GM18520 (cell line): ENCODE measurements around the gene DGUOK.
"Not testable (repeated sequence)": the region's sequence is repeated elsewhere in the genome, so short reads cannot be mapped to it uniquely, and the experiment has no call there.

Experiments used
- ATAC-seq: cut with Tn5 transposase; IDR thresholded peaks from one replicate; pipeline ENCODE4 v1.9.1; 2021; ENCODE audit not compliant: unreplicated experiment

The DGUOK gene

GRCh38 chr2:73920577-73921545 lies 5.8 kb upstream of the DGUOK start:
- ATAC-seq = no peak

- ATAC-seq = no peak
Measured at GRCh38 chr2:73921581-73921980, 5.1 kb upstream of the DGUOK start.

- ATAC-seq = no peak
Measured at GRCh38 chr2:73922681-73923080, 4.0 kb upstream of the DGUOK start.

- ATAC-seq = no peak
Measured at GRCh38 chr2:73925033-73925704, 1.5 kb upstream of the DGUOK start.

- no peak for ATAC-seq
Measured at GRCh38 chr2:73925853-73926492, 707 bp upstream of the DGUOK start.

GRCh38 chr2:73927344-73927743 lies 664 bp downstream of the DGUOK start:
- no peak for ATAC-seq

- no peak for ATAC-seq
Measured at GRCh38 chr2:73928963-73929347, 2.3 kb downstream of the DGUOK start.

GRCh38 chr2:73930386-73930785 lies 3.7 kb downstream of the DGUOK start:
- no peak for ATAC-seq

GRCh38 chr2:73931531-73932500 lies 5.1 kb downstream of the DGUOK start:
- no peak for ATAC-seq

GRCh38 chr2:73933194-73933593 lies 6.5 kb downstream of the DGUOK start:
- ATAC-seq = no peak

GRCh38 chr2:73935641-73936040 lies 9.0 kb downstream of the DGUOK start:
- no peak for ATAC-seq

- ATAC-seq = no peak
Measured at GRCh38 chr2:73937103-73937885, 10.6 kb downstream of the DGUOK start.

GRCh38 chr2:73937899-73938298 lies 11.2 kb downstream of the DGUOK start:
- ATAC-seq = no peak

- no peak for ATAC-seq
Measured at GRCh38 chr2:73938718-73939352, 12.2 kb downstream of the DGUOK start.

GRCh38 chr2:73939419-73939818 lies 12.7 kb downstream of the DGUOK start:
- ATAC-seq = no peak

GRCh38 chr2:73940066-73940465 lies 13.4 kb downstream of the DGUOK start:
- ATAC-seq = not testable (repeated sequence)

GRCh38 chr2:73942664-73943063 lies 16.0 kb downstream of the DGUOK start:
- ATAC-seq = no peak

- no peak for ATAC-seq
Measured at GRCh38 chr2:73944714-73945113, 18.0 kb downstream of the DGUOK start.

- no peak for ATAC-seq
Measured at GRCh38 chr2:73946215-73946614, 19.5 kb downstream of the DGUOK start.
